ENCODE results near the gene RAD21L1.
"Not testable (repeated sequence)": the region's sequence is repeated elsewhere in the genome, so short reads cannot be mapped to it uniquely, and the experiment has no call there.

Gene RAD21L1

GRCh38 chr20:1229541-1229940 is 3.7 kb downstream of the RAD21L1 start:
- no peak for DNase-seq (ENCODE audit: low spot score)

- DNase-seq (ENCODE audit: low spot score) = no peak
Observed at GRCh38 chr20:1232286-1233111, 6.7 kb downstream of the RAD21L1 start.

- no peak for DNase-seq (ENCODE audit: low spot score)
Observed at GRCh38 chr20:1240549-1240948, 14.7 kb downstream of the RAD21L1 start.

GRCh38 chr20:1241456-1241855 is 15.6 kb downstream of the RAD21L1 start:
- DNase-seq (ENCODE audit: low spot score) = no peak

GRCh38 chr20:1242099-1242498 is 16.3 kb downstream of the RAD21L1 start:
- no peak for DNase-seq (ENCODE audit: low spot score)

GRCh38 chr20:1242530-1242929 is 16.7 kb downstream of the RAD21L1 start:
- no peak for DNase-seq (ENCODE audit: low spot score)

- no peak for DNase-seq (ENCODE audit: low spot score)
Observed at GRCh38 chr20:1245578-1245977, 19.7 kb downstream of the RAD21L1 start.

- no peak for DNase-seq (ENCODE audit: low spot score)
Observed at GRCh38 chr20:1247689-1248088, 21.8 kb downstream of the RAD21L1 start.

- DNase-seq (ENCODE audit: low spot score) = not testable (repeated sequence)
Observed at GRCh38 chr20:1250282-1250681, 24.4 kb downstream of the RAD21L1 start.

GRCh38 chr20:1252416-1252815 is 26.6 kb downstream of the RAD21L1 start:
- DNase-seq (ENCODE audit: low spot score) = no peak

- no peak for DNase-seq (ENCODE audit: low spot score)
Observed at GRCh38 chr20:1254254-1254653, 28.4 kb downstream of the RAD21L1 start.

GRCh38 chr20:1255675-1256074 is 29.8 kb downstream of the RAD21L1 start:
- DNase-seq (ENCODE audit: low spot score) = no peak

- no peak for DNase-seq (ENCODE audit: low spot score)
Observed at GRCh38 chr20:1263853-1264252, 38.0 kb downstream of the RAD21L1 start.

- DNase-seq (ENCODE audit: low spot score) = no peak
Observed at GRCh38 chr20:1264727-1265126, 38.9 kb downstream of the RAD21L1 start.

GRCh38 chr20:1265226-1265915 is 39.5 kb downstream of the RAD21L1 start:
- DNase-seq (ENCODE audit: low spot score) = no peak

GRCh38 chr20:1265916-1266166 is 40.0 kb downstream of the RAD21L1 start:
- DNase-seq (ENCODE audit: low spot score) = no peak

- DNase-seq (ENCODE audit: low spot score) = peak; percentile 69
Observed at GRCh38 chr20:1266167-1266973, 40.5 kb downstream of the RAD21L1 start, which contains the start of gene SNPH. Gene SNPH, plus strand, starts transcription at chr20:1266294. Its CDS starts 29,946 bp downstream, at chr20:1296240.

- DNase-seq (ENCODE audit: low spot score) = no peak
Observed at GRCh38 chr20:1267161-1267560, 41.3 kb downstream of the RAD21L1 start.

- DNase-seq (ENCODE audit: low spot score) = no peak
Observed at GRCh38 chr20:1267809-1268374, 42.0 kb downstream of the RAD21L1 start.

- no peak for DNase-seq (ENCODE audit: low spot score)
Observed at GRCh38 chr20:1269235-1269634, 43.4 kb downstream of the RAD21L1 start.

- no peak for DNase-seq (ENCODE audit: low spot score)
Observed at GRCh38 chr20:1269850-1270249, 44.0 kb downstream of the RAD21L1 start.

GRCh38 chr20:1272368-1273100 is 46.7 kb downstream of the RAD21L1 start:
- no peak for DNase-seq (ENCODE audit: low spot score)

All from germinal center (tissue), 1 donor.